HCT116 (cell line): Measurements from ENCODE around the gene CUEDC2.

Experiments
- CTCF ChIP-seq, 3 experiments: fragments of 200-600 bp in 1 of 3; sonication (generic) in 1 of 3; IDR thresholded peaks in 2 of 3; conservative IDR thresholded peaks in 1 of 3; 2 replicates each; pipeline ENCODE4 v1.5.1; 2012 to 2017; ENCODE audit warnings: low read depth in 2 of 3, low read length in 2 of 3, antibody characterized with exemption in 1 of 3, borderline replicate concordance in 1 of 3, control low read depth in 1 of 3, mild to moderate bottlenecking in 1 of 3, mixed read lengths in 1 of 3, mixed run types in 1 of 3, moderate library complexity in 1 of 3; ENCODE audit not compliant: insufficient read depth in 1 of 3
- EGR1 ChIP-seq: IDR thresholded peaks from 2 replicates; pipeline ENCODE4 v1.6.1; 2012; ENCODE audit warnings: low read depth
- POLR2A ChIP-seq: IDR thresholded peaks from 2 replicates; pipeline ENCODE4 v1.7.0; 2011; ENCODE audit warnings: borderline replicate concordance; ENCODE audit not compliant: insufficient read depth, insufficient read length; ENCODE audit errors: extremely low read depth
- SP1 ChIP-seq: IDR thresholded peaks from 2 replicates; pipeline ENCODE4 v1.6.1; 2012; ENCODE audit warnings: low read depth

GRCh38 chr10:102404361-102405107 lies 27.8 kb downstream of the CUEDC2 start:
- no peak for TF ChIP-seq CTCF (IDR thresholded peaks at IDR 0.05 in 2 of 3, conservative IDR thresholded peaks at IDR 0.05 in 1 of 3; ENCODE audit: borderline replicate concordance in 1 of 3, insufficient read depth in 1 of 3, low read depth in 2 of 3, low read length in 2 of 3)
- TF ChIP-seq EGR1, result no peak
- TF ChIP-seq POLR2A, result no peak
- TF ChIP-seq SP1, result no peak
